Measurements from ENCODE around the gene TMEM150C.
"Not testable (repeated sequence)": the region's sequence is repeated elsewhere in the genome, so short reads cannot be mapped to it uniquely, and the experiment has no call there.

Gene TMEM150C

GRCh38 chr4:82559735-82560120 is 2.1 kb downstream of the TMEM150C start:
- DNase-seq (ENCODE audit: low spot score) = no peak
- no peak for TF ChIP-seq CTCF (IDR thresholded peaks at IDR 0.05; ENCODE audit: borderline replicate concordance, control extremely low read depth, extremely low read depth, insufficient read depth, missing control alignments)
- in situ Hi-C loops (cut with MboI; ENCODE audit: low sequenced_read_pairs, unreplicated experiment) = no loop called here

GRCh38 chr4:82559090-82559734 is 2.6 kb downstream of the TMEM150C start:
- in situ Hi-C loops (cut with MboI; ENCODE audit: low sequenced_read_pairs, unreplicated experiment); DNase-seq (ENCODE audit: low spot score): not testable (repeated sequence)

GRCh38 chr4:82555276-82555675 is 6.5 kb downstream of the TMEM150C start:
- DNase-seq (ENCODE audit: low spot score) = no peak
- no peak for TF ChIP-seq CTCF (IDR thresholded peaks at IDR 0.05; ENCODE audit: borderline replicate concordance, control extremely low read depth, extremely low read depth, insufficient read depth, missing control alignments)
- in situ Hi-C loops (cut with MboI; ENCODE audit: low sequenced_read_pairs, unreplicated experiment) = no loop called here

GRCh38 chr4:82553020-82553419 is 8.8 kb downstream of the TMEM150C start:
- TF ChIP-seq CTCF (IDR thresholded peaks at IDR 0.05; ENCODE audit: borderline replicate concordance, control extremely low read depth, extremely low read depth, insufficient read depth, missing control alignments) = no peak
- no peak for DNase-seq (ENCODE audit: low spot score)
- in situ Hi-C loops (cut with MboI; ENCODE audit: low sequenced_read_pairs, unreplicated experiment) = no loop called here

- no peak for TF ChIP-seq CTCF (IDR thresholded peaks at IDR 0.05; ENCODE audit: borderline replicate concordance, control extremely low read depth, extremely low read depth, insufficient read depth, missing control alignments)
- no peak for DNase-seq (ENCODE audit: low spot score)
- in situ Hi-C loops (cut with MboI; ENCODE audit: low sequenced_read_pairs, unreplicated experiment) = no loop called here
Observed at GRCh38 chr4:82551734-82552133, 10.1 kb downstream of the TMEM150C start.

GRCh38 chr4:82547850-82548249 is 13.9 kb downstream of the TMEM150C start:
- DNase-seq (ENCODE audit: low spot score); in situ Hi-C loops (cut with MboI; ENCODE audit: low sequenced_read_pairs, unreplicated experiment): not testable (repeated sequence)

- in situ Hi-C loops (cut with MboI; ENCODE audit: low sequenced_read_pairs, unreplicated experiment) = no loop called here
- DNase-seq (ENCODE audit: low spot score) = no peak
- TF ChIP-seq CTCF (IDR thresholded peaks at IDR 0.05; ENCODE audit: borderline replicate concordance, control extremely low read depth, extremely low read depth, insufficient read depth, missing control alignments) = no peak
Observed at GRCh38 chr4:82543131-82543530, 18.7 kb downstream of the TMEM150C start.

- in situ Hi-C loops (cut with MboI; ENCODE audit: low sequenced_read_pairs, unreplicated experiment) = no loop called here
- no peak for TF ChIP-seq CTCF (IDR thresholded peaks at IDR 0.05; ENCODE audit: borderline replicate concordance, control extremely low read depth, extremely low read depth, insufficient read depth, missing control alignments)
- DNase-seq (ENCODE audit: low spot score) = no peak
Observed at GRCh38 chr4:82542642-82543041, 19.1 kb downstream of the TMEM150C start.

Measured in GM13976 (cell line).